HepG2 (cell line): ENCODE data around the gene GRB7. TPM values are rescaled to one million over a fixed set of nuclear protein-coding genes. Genes with fewer than 3 reads are reported as not detected.

ENCODE experiments used
- ATF1 ChIP-seq: IDR thresholded peaks from 2 replicates; pipeline ENCODE4 v1.6.1; 2016; ENCODE audit warnings: mild to moderate bottlenecking, control low read depth
- ATF5 ChIP-seq: sonication (generic); formaldehyde crosslinking; IDR thresholded peaks from 2 replicates; pipeline ENCODE4 v1.4.0; 2020; ENCODE audit warnings: mild to moderate bottlenecking, low read depth, missing genetic modification reagents
- FOXC1 ChIP-seq: sonication (generic); formaldehyde crosslinking; IDR thresholded peaks from 2 replicates; pipeline ENCODE4 v1.8.0; 2022; ENCODE audit warnings: mild to moderate bottlenecking, missing genetic modification reagents, borderline replicate concordance
- GATAD1 ChIP-seq: IDR thresholded peaks from 2 replicates; pipeline ENCODE4 v1.6.1; 2016; ENCODE audit warnings: missing genetic modification reagents, missing compliant biosample characterization
- HMGXB4 ChIP-seq, 2 experiments: sonication (generic) in 1 of 2; formaldehyde crosslinking in 1 of 2; IDR thresholded peaks; 2 replicates each; pipeline versions ENCODE4 v1.4.0 to v1.6.1; 2018 to 2020; ENCODE audit warnings: missing genetic modification reagents in 2 of 2, borderline replicate concordance in 1 of 2, low read depth in 1 of 2, mild to moderate bottlenecking in 1 of 2, missing biosample characterization in 1 of 2
- HOXD1 ChIP-seq: sonication (generic); formaldehyde crosslinking; IDR thresholded peaks from 2 replicates; pipeline ENCODE4 v1.5.0; 2020; ENCODE audit warnings: missing genetic modification reagents
- IRF2 ChIP-seq: IDR thresholded peaks from 2 replicates; pipeline ENCODE4 v1.6.1; 2018; ENCODE audit warnings: missing genetic modification reagents, missing compliant biosample characterization
- LCORL ChIP-seq, 2 experiments: fragments of 450-650 bp in 1 of 2; sonication (generic) in 1 of 2; formaldehyde crosslinking in 1 of 2; IDR thresholded peaks; 2 replicates each; pipeline versions ENCODE4 v1.5.0 to v1.6.1; 2017 to 2020; ENCODE audit warnings: antibody characterized with exemption in 1 of 2, missing genetic modification reagents in 1 of 2
- MAZ ChIP-seq, 2 experiments: sonication (generic) in 1 of 2; formaldehyde crosslinking in 1 of 2; IDR thresholded peaks; 2 replicates each; pipeline versions ENCODE4 v1.5.0 to v1.6.1; 2012 to 2020; ENCODE audit warnings: low read depth in 2 of 2, mild to moderate bottlenecking in 2 of 2, borderline replicate concordance in 1 of 2, improper control_type of control experiment in 1 of 2, low read length in 1 of 2, missing genetic modification reagents in 1 of 2, moderate library complexity in 1 of 2
- NFKB2 ChIP-seq: sonication (generic); formaldehyde crosslinking; IDR thresholded peaks from 2 replicates; pipeline ENCODE4 v1.4.0; 2020; ENCODE audit warnings: missing genetic modification reagents, borderline replicate concordance
- SALL1 ChIP-seq: sonication (generic); formaldehyde crosslinking; IDR thresholded peaks from 2 replicates; pipeline ENCODE4 v1.8.0; 2022; ENCODE audit warnings: mild to moderate bottlenecking, missing genetic modification reagents
- SIX1 ChIP-seq: sonication (generic); formaldehyde crosslinking; IDR thresholded peaks from 2 replicates; pipeline ENCODE4 v1.4.0; 2020; ENCODE audit warnings: missing genetic modification reagents, borderline replicate concordance
- SMAD3 ChIP-seq: sonication (generic); formaldehyde crosslinking; IDR thresholded peaks from 2 replicates; pipeline ENCODE4 v1.4.0; 2020; ENCODE audit warnings: missing genetic modification reagents
- ZNF224 ChIP-seq: sonication (generic); formaldehyde crosslinking; IDR thresholded peaks from 2 replicates; pipeline ENCODE4 v1.5.0; 2020; ENCODE audit warnings: mild to moderate bottlenecking, missing genetic modification reagents
- ZNF597 ChIP-seq: sonication (generic); formaldehyde crosslinking; IDR thresholded peaks from 2 replicates; pipeline ENCODE4 v1.5.0; 2020; ENCODE audit warnings: missing genetic modification reagents
- ZNF782 ChIP-seq: sonication (generic); formaldehyde crosslinking; IDR thresholded peaks from 2 replicates; pipeline ENCODE4 v1.4.0; 2020; ENCODE audit warnings: missing genetic modification reagents, mild to moderate bottlenecking, borderline replicate concordance
- polyA plus RNA-seq, 8 experiments: library from polyadenylated mRNA; depleted of rRNA in 3 of 8; stranded (reverse) in 7 of 8; unstranded in 1 of 8; fragments of >200 nt; fragmentation: Illumina TruSeq in 4 of 8; extraction: Trizol in 4 of 8; gene quantifications; 2 replicates each; pipeline versions ENCODE4 v1.2.1 to v1.2.3, GENCODE V29; 2011 to 2016; ENCODE audit warnings: low read depth in 4 of 8, missing spikeins in 1 of 8, mixed read lengths in 1 of 8; ENCODE audit not compliant: insufficient read depth in 1 of 8
- total RNA-seq, 5 experiments: library from RNA; depleted of rRNA; stranded (reverse); fragments of >200 nt; fragmentation: Illumina TruSeq; extraction: Trizol; gene quantifications; 2 replicates each; pipeline ENCODE4 v1.2.3, GENCODE V29; 2016; ENCODE audit warnings: low read depth in 1 of 5
- TF ChIP-seq, protein P1 (sequence below): sonication (generic); formaldehyde crosslinking; IDR thresholded peaks from 2 replicates; pipeline ENCODE4 v1.8.1; 2022; ENCODE audit warnings: low read depth, mild to moderate bottlenecking, missing genetic modification reagents
- TF ChIP-seq, protein P2 (sequence below): sonication (generic); formaldehyde crosslinking; IDR thresholded peaks from 2 replicates; pipeline ENCODE4 v1.4.0; 2020; ENCODE audit warnings: mild to moderate bottlenecking, missing genetic modification reagents

GRB7 gene
- total and polyA plus RNA-seq, 2 of the 13 experiments (the other 11 are each of a cell fraction or from before 2014, with no cell fraction given) = 60.2 to 77.7 TPM

- peak; percentile 83; the same call in 1 of the 2 replicates for TF ChIP-seq FOXC1
- TF ChIP-seq GATAD1 (CRISPR knock-in tag) = peak; percentile 58
- TF ChIP-seq, protein P1, sequence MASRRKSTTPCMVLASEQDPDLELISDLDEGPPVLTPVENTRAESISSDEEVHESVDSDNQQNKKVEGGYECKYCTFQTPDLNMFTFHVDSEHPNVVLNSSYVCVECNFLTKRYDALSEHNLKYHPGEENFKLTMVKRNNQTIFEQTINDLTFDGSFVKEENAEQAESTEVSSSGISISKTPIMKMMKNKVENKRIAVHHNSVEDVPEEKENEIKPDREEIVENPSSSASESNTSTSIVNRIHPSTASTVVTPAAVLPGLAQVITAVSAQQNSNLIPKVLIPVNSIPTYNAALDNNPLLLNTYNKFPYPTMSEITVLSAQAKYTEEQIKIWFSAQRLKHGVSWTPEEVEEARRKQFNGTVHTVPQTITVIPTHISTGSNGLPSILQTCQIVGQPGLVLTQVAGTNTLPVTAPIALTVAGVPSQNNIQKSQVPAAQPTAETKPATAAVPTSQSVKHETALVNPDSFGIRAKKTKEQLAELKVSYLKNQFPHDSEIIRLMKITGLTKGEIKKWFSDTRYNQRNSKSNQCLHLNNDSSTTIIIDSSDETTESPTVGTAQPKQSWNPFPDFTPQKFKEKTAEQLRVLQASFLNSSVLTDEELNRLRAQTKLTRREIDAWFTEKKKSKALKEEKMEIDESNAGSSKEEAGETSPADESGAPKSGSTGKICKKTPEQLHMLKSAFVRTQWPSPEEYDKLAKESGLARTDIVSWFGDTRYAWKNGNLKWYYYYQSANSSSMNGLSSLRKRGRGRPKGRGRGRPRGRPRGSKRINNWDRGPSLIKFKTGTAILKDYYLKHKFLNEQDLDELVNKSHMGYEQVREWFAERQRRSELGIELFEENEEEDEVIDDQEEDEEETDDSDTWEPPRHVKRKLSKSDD (CRISPR knock-in tag) = no peak
- no peak for TF ChIP-seq LCORL (IDR thresholded peaks at IDR 0.05)
- peak; percentile 98 for TF ChIP-seq LCORL (CRISPR knock-in tag; IDR thresholded peaks at IDR 0.05)
- peak; percentile 89 for TF ChIP-seq SALL1
- TF ChIP-seq SMAD3 (CRISPR knock-in tag) = no peak
- TF ChIP-seq SIX1 = no peak
- peak; percentile 59; the same call in 1 of the 2 replicates for TF ChIP-seq HOXD1 (CRISPR knock-in tag)
- TF ChIP-seq ATF5 (CRISPR knock-in tag) = no peak
- TF ChIP-seq ATF1 (CRISPR knock-in tag) = no peak
- TF ChIP-seq ZNF224 (CRISPR knock-in tag) = no peak
- TF ChIP-seq, protein P2, sequence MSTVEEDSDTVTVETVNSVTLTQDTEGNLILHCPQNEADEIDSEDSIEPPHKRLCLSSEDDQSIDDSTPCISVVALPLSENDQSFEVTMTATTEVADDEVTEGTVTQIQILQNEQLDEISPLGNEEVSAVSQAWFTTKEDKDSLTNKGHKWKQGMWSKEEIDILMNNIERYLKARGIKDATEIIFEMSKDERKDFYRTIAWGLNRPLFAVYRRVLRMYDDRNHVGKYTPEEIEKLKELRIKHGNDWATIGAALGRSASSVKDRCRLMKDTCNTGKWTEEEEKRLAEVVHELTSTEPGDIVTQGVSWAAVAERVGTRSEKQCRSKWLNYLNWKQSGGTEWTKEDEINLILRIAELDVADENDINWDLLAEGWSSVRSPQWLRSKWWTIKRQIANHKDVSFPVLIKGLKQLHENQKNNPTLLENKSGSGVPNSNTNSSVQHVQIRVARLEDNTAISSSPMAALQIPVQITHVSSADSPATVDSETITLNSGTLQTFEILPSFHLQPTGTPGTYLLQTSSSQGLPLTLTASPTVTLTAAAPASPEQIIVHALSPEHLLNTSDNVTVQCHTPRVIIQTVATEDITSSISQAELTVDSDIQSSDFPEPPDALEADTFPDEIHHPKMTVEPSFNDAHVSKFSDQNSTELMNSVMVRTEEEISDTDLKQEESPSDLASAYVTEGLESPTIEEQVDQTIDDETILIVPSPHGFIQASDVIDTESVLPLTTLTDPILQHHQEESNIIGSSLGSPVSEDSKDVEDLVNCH = no peak
- TF ChIP-seq ZNF597 (CRISPR knock-in tag) = 0 out of 2 replicates have a peak, but pooled peaks have one; percentile 51
- TF ChIP-seq NFKB2 (CRISPR knock-in tag) = peak; percentile 65; the same call in 1 of the 2 replicates
- peak; percentile 76; the same call in 1 of the 2 replicates for TF ChIP-seq MAZ (IDR thresholded peaks at IDR 0.05; ENCODE audit: borderline replicate concordance, low read depth, low read length)
- TF ChIP-seq MAZ (CRISPR knock-in tag; IDR thresholded peaks at IDR 0.05; ENCODE audit: low read depth) = peak; percentile 76; the same call in 1 of the 2 replicates
- 0 out of 2 replicates have a peak, but pooled peaks have one; percentile 21 for TF ChIP-seq ZNF782 (CRISPR knock-in tag)
- peak; percentile 10 to 76; a peak in 3 of 4 replicates for TF ChIP-seq HMGXB4 (CRISPR knock-in tag; IDR thresholded peaks at IDR 0.05; ENCODE audit: borderline replicate concordance in 1 of 2, low read depth in 1 of 2)
- TF ChIP-seq IRF2 = peak; percentile 72
Measured at GRCh38 chr17:39738983-39739884, 1.5 kb downstream of the GRB7 start (continued).
